GM23248 (cell line): Measurements from ENCODE around the gene GPR4. TPM values are rescaled to one million over a fixed set of nuclear protein-coding genes. Genes with fewer than 3 reads are reported as not detected.

ENCODE experiments used
- DNase-seq: peaks from one replicate; pipeline ENCODE4 v3.0.0-alpha.2; 2015
- H2AFZ ChIP-seq: fragments of 200-600 bp; sonication (generic); 2 replicates; pipeline ENCODE4 v1.6.1; 2016; ENCODE audit warnings: antibody characterized with exemption
- H3F3A ChIP-seq: fragments of 200-600 bp; sonication (generic); 2 replicates; pipeline ENCODE4 v1.6.1; 2016; ENCODE audit warnings: mild to moderate bottlenecking, antibody characterized with exemption, mixed run types; ENCODE audit not compliant: insufficient read depth
- H3K27ac ChIP-seq: fragments of 200-600 bp; sonication (generic); 2 replicates; pipeline ENCODE4 v1.5.1; 2016; ENCODE audit warnings: mild to moderate bottlenecking
- H3K27me3 ChIP-seq: fragments of 200-600 bp; sonication (generic); replicated peaks from 2 replicates; pipeline ENCODE4 v1.6.1; 2016; ENCODE audit warnings: mild to moderate bottlenecking; ENCODE audit not compliant: insufficient read depth
- H3K36me3 ChIP-seq: fragments of 200-600 bp; sonication (generic); 2 replicates; pipeline ENCODE4 v1.6.1; 2016; ENCODE audit warnings: low read depth, mild to moderate bottlenecking
- H3K4me1 ChIP-seq: fragments of 200-600 bp; sonication (generic); 2 replicates; pipeline ENCODE4 v1.6.1; 2016; ENCODE audit warnings: mild to moderate bottlenecking; ENCODE audit not compliant: insufficient read depth
- H3K4me2 ChIP-seq: fragments of 200-600 bp; sonication (generic); one replicate; pipeline ENCODE4 v1.6.1; 2016; ENCODE audit warnings: mild to moderate bottlenecking; ENCODE audit not compliant: unreplicated experiment
- H3K4me3 ChIP-seq: fragments of 200-600 bp; sonication (generic); 2 replicates; pipeline ENCODE4 v1.5.1; 2016; ENCODE audit warnings: mild to moderate bottlenecking
- H3K79me2 ChIP-seq: fragments of 200-600 bp; sonication (generic); 2 replicates; pipeline ENCODE4 v1.6.1; 2016; ENCODE audit warnings: mild to moderate bottlenecking; ENCODE audit not compliant: insufficient read depth
- H3K9ac ChIP-seq: fragments of 200-600 bp; sonication (generic); 2 replicates; pipeline ENCODE4 v1.6.1; 2016; ENCODE audit warnings: mild to moderate bottlenecking
- H3K9me2 ChIP-seq: fragments of 200-600 bp; sonication (generic); 2 replicates; pipeline ENCODE4 v1.6.1; 2016; ENCODE audit warnings: mixed run types, mild to moderate bottlenecking, moderate library complexity; ENCODE audit not compliant: insufficient read depth
- H3K9me3 ChIP-seq: fragments of 200-600 bp; sonication (generic); one replicate; pipeline ENCODE4 v1.6.1; 2017; ENCODE audit warnings: low read depth
- H4K20me1 ChIP-seq: fragments of 200-600 bp; sonication (generic); 2 replicates; pipeline ENCODE4 v1.6.0; 2016; ENCODE audit not compliant: insufficient read depth
- EZH2 ChIP-seq: fragments of 200-600 bp; sonication (generic); IDR thresholded peaks from 2 replicates; pipeline ENCODE4 v1.6.1; 2018; ENCODE audit warnings: antibody characterized with exemption, mild to moderate bottlenecking; ENCODE audit not compliant: insufficient read depth, poor library complexity, severe bottlenecking
- EZH2phosphoT487 ChIP-seq: fragments of 200-600 bp; sonication (generic); IDR thresholded peaks from 2 replicates; pipeline ENCODE4 v1.6.1; 2018; ENCODE audit warnings: antibody characterized with exemption, moderate library complexity, mild to moderate bottlenecking, low read depth; ENCODE audit not compliant: insufficient read depth
- WGBS, 2 experiments: methylation state at CpG; one replicate each; pipeline ENCODE4 v1.1.6; 2015 to 2017; ENCODE audit warnings: low lambda C conversion rate in 2 of 2, low coverage in 1 of 2; ENCODE audit errors: missing lambda C conversion rate in 2 of 2; 5-methylcytosine and 5-hydroxymethylcytosine counted together
- in situ Hi-C: fragments of 300-500 bp; cut with MboI; formaldehyde crosslinking; loops from 2 replicates; pipeline ENCODE4 v1.15.0; 2020
- polyA plus RNA-seq: library from polyadenylated mRNA; unstranded; fragments of >200 nt; fragmentation: Nextera tagmentation; extraction: Ambion mirVana; gene quantifications from 2 replicates; pipeline ENCODE4 v1.2.1, GENCODE V29; 2016
- total RNA-seq: library from RNA; depleted of rRNA; stranded (reverse); fragments of >200 nt; shearing (Covaris generic); gene quantifications from 2 replicates; pipeline ENCODE4 v1.2.3, GENCODE V29; 2014

The GPR4 gene
- total and polyA plus RNA-seq, 2 experiments from 2014 or later: 0.32 to 1.6 TPM

DNA sequence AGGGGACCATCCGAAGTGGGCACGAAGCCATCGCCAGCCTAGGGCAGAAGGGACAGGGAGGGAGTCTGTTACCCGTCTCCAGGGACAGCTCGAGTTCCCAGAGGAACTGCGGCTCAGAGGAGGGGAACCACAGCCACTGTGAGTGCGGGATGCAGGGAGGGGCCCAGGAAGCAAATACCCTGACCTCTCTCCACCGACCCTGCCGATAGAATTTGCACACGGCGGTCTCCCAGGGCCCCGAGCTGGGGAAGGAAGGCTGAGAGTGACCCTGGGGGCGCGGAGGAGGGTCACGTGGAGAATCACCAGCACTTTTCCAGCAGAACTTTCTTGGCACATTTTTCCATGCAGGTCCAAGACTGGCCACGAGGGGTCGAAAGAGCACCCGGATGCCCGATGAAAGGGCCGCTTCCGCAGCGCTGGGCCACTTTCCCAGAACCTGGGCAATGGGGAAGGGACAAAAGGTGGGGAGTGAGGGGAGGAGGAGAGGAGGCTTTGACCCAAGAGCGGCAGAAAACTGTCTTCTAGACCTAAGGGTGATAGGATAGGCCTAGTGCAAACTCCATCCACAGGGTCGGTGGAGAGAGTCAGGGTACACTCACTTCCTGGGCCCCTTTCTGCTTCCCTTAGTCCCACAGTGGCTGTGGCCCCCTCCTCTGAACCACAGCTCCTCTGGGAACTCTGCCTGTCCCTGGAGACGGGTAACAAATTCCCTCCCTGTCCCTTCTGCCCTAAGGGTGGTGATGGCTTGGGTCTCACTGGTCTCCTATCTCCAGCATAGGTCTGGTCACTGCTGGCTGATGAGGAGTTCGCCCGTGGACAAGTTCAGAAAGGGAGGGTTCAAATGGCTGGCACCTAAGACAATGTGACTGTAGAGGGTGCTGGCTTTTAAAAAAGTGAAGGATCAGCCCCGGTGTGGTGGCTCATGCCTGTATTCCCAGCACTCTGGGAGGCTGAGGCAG, 5.3 kb upstream of the GPR4 start:
- H3K79me2 ChIP-seq: no peaks in the 10 kb centered on the region
- 0 out of 2 replicates have a peak, but pooled peaks cover 7% of the 10 kb centered on the region for H3F3A ChIP-seq
- H3K9me2 ChIP-seq: no peaks in the 10 kb centered on the region
- no peaks in the 10 kb centered on the region for H3K9me3 ChIP-seq
- DNase-seq: peak; percentile 81
- peak overlapping the region; percentile 84 for H2AFZ ChIP-seq
- H3K27me3 ChIP-seq: peaks cover 4% of the 10 kb centered on the region; the same call in 1 of the 2 replicates
- TF ChIP-seq EZH2 (no peak), EZH2phosphoT487 (no peak)
- no peaks in the 10 kb centered on the region for H4K20me1 ChIP-seq
- H3K36me3 ChIP-seq: 0 out of 2 replicates have a peak, but pooled peaks cover under 1% of the 10 kb centered on the region
- H3K4me1 ChIP-seq: no peaks in the 10 kb centered on the region; the same call in 1 of the 2 replicates
- 7% methylated on average over 28 of the region's 28 CpGs for WGBS, 2 experiments
- in situ Hi-C loops: no loop called here
- no peak overlapping the region for H3K27ac ChIP-seq
- peak overlapping the region; percentile 59 for H3K4me3 ChIP-seq
- peak overlapping the region; percentile 56 for H3K9ac ChIP-seq
- H3K4me2 ChIP-seq: peak overlapping the region; percentile 77

DNA sequence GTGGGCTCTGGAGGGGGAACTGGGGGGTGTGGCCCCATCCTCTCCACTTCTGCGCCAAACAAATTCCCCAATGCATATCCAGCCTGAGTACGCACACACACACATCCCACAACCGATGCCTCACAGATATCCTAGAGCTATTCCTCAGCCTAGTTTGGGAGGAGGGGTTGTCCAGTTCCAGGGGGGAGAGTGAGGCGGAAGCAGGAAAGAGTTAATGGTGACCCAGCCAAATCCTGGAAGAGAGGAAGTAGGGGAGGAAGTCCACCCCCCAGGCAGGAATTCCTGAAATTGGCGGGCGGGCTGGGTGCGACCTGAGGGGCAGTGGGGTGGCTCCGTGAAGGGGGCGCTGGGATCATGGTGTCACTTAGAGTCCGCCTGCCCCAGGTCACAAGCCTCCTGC, 897 bp downstream of the GPR4 start:
- H3K27me3 ChIP-seq: peaks cover 12% of the 10 kb centered on the region; the same call in 1 of the 2 replicates
- in situ Hi-C loops: no loop called here
- H3K9ac ChIP-seq: no peak overlapping the region
- H3K9me2 ChIP-seq: no peaks in the 10 kb centered on the region
- no peaks in the 10 kb centered on the region for H3K9me3 ChIP-seq
- H3K4me3 ChIP-seq: peak overlapping the region; percentile 52
- H2AFZ ChIP-seq: peak overlapping the region; percentile 14; the same call in 1 of the 2 replicates
- H3K36me3 ChIP-seq: no peaks in the 10 kb centered on the region
- WGBS, 2 experiments: 23 to 25% methylated on average over 10 of the region's 10 CpGs
- no peaks in the 10 kb centered on the region for H4K20me1 ChIP-seq
- H3K27ac ChIP-seq: no peak overlapping the region
- peaks cover 10% of the 10 kb centered on the region for H3K4me1 ChIP-seq
- no peak overlapping the region for H3K4me2 ChIP-seq
- no peaks in the 10 kb centered on the region for H3K79me2 ChIP-seq
- no peaks in the 10 kb centered on the region for H3F3A ChIP-seq
- peak; percentile 17 for DNase-seq
- TF ChIP-seq EZH2phosphoT487: no peak
- TF ChIP-seq EZH2: no peak

DNA sequence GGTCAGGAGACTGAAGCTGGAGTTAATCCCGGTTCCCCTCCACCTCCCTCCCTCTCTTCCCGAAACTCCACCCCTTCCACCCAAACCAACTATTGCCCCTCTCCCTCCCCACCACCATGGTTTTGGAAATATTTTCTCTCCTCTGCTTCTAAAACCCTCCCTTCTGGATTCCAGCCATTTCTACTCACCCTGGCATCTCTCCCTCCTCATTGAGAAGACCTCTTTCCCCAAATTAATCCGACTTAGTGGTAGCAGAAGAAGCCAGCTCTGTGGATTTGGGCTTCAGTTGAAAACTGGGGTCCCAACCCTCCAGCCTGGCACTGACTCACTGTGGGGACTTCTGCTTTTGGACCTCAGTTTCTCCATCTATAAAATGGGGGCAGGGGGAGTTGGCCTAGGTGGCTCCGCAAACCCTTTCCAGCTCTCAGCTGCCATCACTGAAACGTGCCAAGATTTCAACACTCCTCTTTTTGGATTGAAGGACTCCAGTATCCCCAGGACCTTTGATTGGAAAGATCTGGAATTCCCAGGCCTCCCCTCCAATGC, 1.6 kb downstream of the GPR4 start:
- H3F3A ChIP-seq: no peaks in the 10 kb centered on the region
- no peaks in the 10 kb centered on the region for H4K20me1 ChIP-seq
- peaks cover 10% of the 10 kb centered on the region for H3K4me1 ChIP-seq
- no peaks in the 10 kb centered on the region for H3K9me3 ChIP-seq
- TF ChIP-seq EZH2phosphoT487 (no peak), EZH2 (no peak)
- H3K4me2 ChIP-seq: no peak overlapping the region
- in situ Hi-C loops: no loop called here
- H3K4me3 ChIP-seq: no peak overlapping the region
- no peaks in the 10 kb centered on the region for H3K79me2 ChIP-seq
- no peaks in the 10 kb centered on the region for H3K36me3 ChIP-seq
- peaks cover 12% of the 10 kb centered on the region; the same call in 1 of the 2 replicates for H3K27me3 ChIP-seq
- WGBS, 2 experiments: 21 to 25% methylated on average over 4 to 5 of the region's 5 CpGs
- H2AFZ ChIP-seq: no peak overlapping the region
- DNase-seq: no peak
- no peaks in the 10 kb centered on the region for H3K9me2 ChIP-seq
- H3K9ac ChIP-seq: no peak overlapping the region
- H3K27ac ChIP-seq: no peak overlapping the region

DNA sequence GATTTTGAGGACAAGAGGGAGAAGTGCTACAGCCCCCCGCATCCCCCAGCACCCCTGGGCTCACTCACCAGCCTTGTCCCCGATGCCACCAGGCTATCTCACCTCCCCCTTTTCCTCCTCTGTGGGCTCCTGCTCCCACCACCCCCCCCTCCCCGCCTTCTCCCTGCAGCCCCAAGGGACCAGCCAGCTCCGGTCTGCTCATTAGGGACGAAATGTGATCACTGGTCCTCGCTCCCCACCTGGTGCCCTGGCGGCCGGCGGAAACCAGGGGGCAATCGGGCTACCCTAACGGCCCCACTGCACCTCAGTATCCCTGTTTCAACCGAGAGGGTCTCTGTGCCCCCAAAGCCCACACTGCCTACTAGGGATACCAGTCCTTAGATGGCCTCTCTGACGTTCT, 2.7 kb downstream of the GPR4 start:
- 9 to 16% methylated on average over 7 to 13 of the region's 13 CpGs for WGBS, 2 experiments
- Histone ChIP-seq H3K27ac (no peak overlapping the region), H3K36me3 (no peaks in the 10 kb centered on the region), H3K4me1 (peaks cover 10% of the 10 kb centered on the region), H3F3A (no peaks in the 10 kb centered on the region), H3K79me2 (no peaks in the 10 kb centered on the region), H3K9ac (no peak overlapping the region), H2AFZ (peak overlapping the region; percentile 46), H3K4me2 (no peak overlapping the region), H3K4me3 (no peak overlapping the region), H3K9me2 (no peaks in the 10 kb centered on the region), H3K9me3 (no peaks in the 10 kb centered on the region), H4K20me1 (no peaks in the 10 kb centered on the region), H3K27me3 (peaks cover 12% of the 10 kb centered on the region; the same call in 1 of the 2 replicates)
- DNase-seq: no peak
- in situ Hi-C loops: no loop called here
- TF ChIP-seq EZH2phosphoT487 (no peak), EZH2 (no peak)
